H1 (cell line): ENCODE data around the gene ALOX5. TPM values are rescaled to one million over a fixed set of nuclear protein-coding genes. Genes with fewer than 3 reads are reported as not detected.

Source experiments
- KDM5A ChIP-seq: fragments of 200-600 bp; IDR thresholded peaks from 2 replicates; pipeline ENCODE4 v1.7.1; 2012; ENCODE audit warnings: mild to moderate bottlenecking, low read length, inconsistent platforms, mixed read lengths
- polyA plus RNA-seq, 7 experiments: library from polyadenylated mRNA; depleted of rRNA in 3 of 7; stranded (reverse) in 5 of 7; unstranded in 2 of 7; fragments of >200 nt in 5 of 7; fragments of 200-250 nt in 2 of 7; gene quantifications; 1 replicate in 5 of 7; 2 replicates in 1 of 7; 4 replicates in 1 of 7; pipeline versions ENCODE4 v1.2.1 to v1.2.3, GENCODE V29; 2011 to 2013; ENCODE audit warnings: missing spikeins in 2 of 7, mixed read lengths in 2 of 7
- total RNA-seq: library from RNA; stranded (reverse); fragmentation: NEBNext Ultra II Directional; extraction: Animal tissue kit (Norgen Biotek cat#: 25700); gene quantifications from 2 replicates; pipeline ENCODE4 v1.2.1, GENCODE V29; 2021

ALOX5 gene
- total and polyA plus RNA-seq, 2 of the 8 experiments (the other 6 are each of a cell fraction or from before 2014, with no cell fraction given): 1.6 to 3.8 TPM

GRCh38 chr10:45410489-45410806 is 36.4 kb downstream of the ALOX5 start (continued):
- TF ChIP-seq KDM5A: no peak
